Kidney (tissue), 14 donors: ENCODE data around the gene SMIM14. TPM values are rescaled to one million over a fixed set of nuclear protein-coding genes. Genes with fewer than 3 reads are reported as not detected.
"Not testable (repeated sequence)": the region's sequence is repeated elsewhere in the genome, so short reads cannot be mapped to it uniquely, and the experiment has no call there.

Experiments used
- DNase-seq, 5 donors: peaks; one replicate each; pipeline ENCODE4 v3.0.0-alpha.2; 2013 to 2020
- FAIRE-seq: peaks from 2 replicates; lab custom pipeline; 2012; peaks lifted over from hg19 to GRCh38; lab: Jason Lieb, UNC
- H3K27ac ChIP-seq, 2 donors: one replicate each; pipeline ENCODE4 v1.7.0; 2013; ENCODE audit warnings: low read depth in 2 of 2, low read length in 2 of 2, inconsistent platforms in 1 of 2
- H3K27me3 ChIP-seq: one replicate; pipeline ENCODE4 v1.7.1; 2013; ENCODE audit warnings: low read length, inconsistent platforms; ENCODE audit not compliant: control insufficient read depth, insufficient read depth
- H3K36me3 ChIP-seq, 3 donors: one replicate each; pipeline versions ENCODE4 v1.7.0 to v1.7.1; 2013; ENCODE audit warnings: low read length in 3 of 3, control low read depth in 1 of 3, inconsistent platforms in 1 of 3; ENCODE audit not compliant: insufficient read depth in 3 of 3, control insufficient read depth in 2 of 3
- H3K4me1 ChIP-seq, 3 donors: one replicate each; pipeline versions ENCODE4 v1.7.0 to v1.7.1; 2013; ENCODE audit warnings: low read length in 3 of 3, inconsistent platforms in 1 of 3, low read depth in 1 of 3; ENCODE audit not compliant: control insufficient read depth in 2 of 3, insufficient read depth in 2 of 3
- H3K4me3 ChIP-seq, 3 donors: one replicate each; pipeline versions ENCODE4 v1.7.0 to v1.8.1; 2013; ENCODE audit warnings: low read length in 3 of 3, control low read depth in 1 of 3, inconsistent platforms in 1 of 3
- H3K9ac ChIP-seq, 3 donors: one replicate each; pipeline versions ENCODE4 v1.7.0 to v1.7.1; 2013; ENCODE audit warnings: low read length in 3 of 3, control low read depth in 1 of 3, inconsistent platforms in 1 of 3
- H3K9me3 ChIP-seq, 3 donors: one replicate each; pipeline versions ENCODE4 v1.7.0 to v1.7.1; 2013; ENCODE audit warnings: low read length in 3 of 3, control low read depth in 1 of 3, inconsistent platforms in 1 of 3; ENCODE audit not compliant: control insufficient read depth in 2 of 3, insufficient read depth in 1 of 3
- intact Hi-C: fragments of 100-400 bp; cut with DNase I; formaldehyde crosslinking; loops from one replicate; pipeline ENCODE4 v1.11.1; 2022
- polyA plus RNA-seq: library from polyadenylated mRNA; stranded (reverse); fragments of 350-450 nt; fragmentation: Illumina TruSeq; extraction: RNeasy Lipid Tissue Mini Kit (QIAGEN cat#74804); gene quantifications from one replicate; pipeline ENCODE4 v1.2.3, GENCODE V29; 2014; ENCODE audit warnings: low read depth, low replicate concordance; ENCODE audit not compliant: insufficient read depth
- total RNA-seq: library from RNA; stranded (reverse); fragmentation: NEBNext Ultra II Directional; extraction: Animal tissue kit (Norgen Biotek cat#: 25700); gene quantifications from one replicate; pipeline ENCODE4 v1.2.1, GENCODE V29; 2021
- TF ChIP-seq, protein P1 (sequence below): IDR thresholded peaks from 3 replicates; pipeline ENCODE4 v1.5.1; 2012; ENCODE audit warnings: mild to moderate bottlenecking, moderate library complexity, borderline replicate concordance; ENCODE audit not compliant: insufficient read depth; ENCODE audit errors: extremely low read depth
- donor health status: control.
- donor health status: control.
- donor health status: control.
- donor health status: control.
- donor health status: control.
- donor health status: DM: yes; HTN: yes; CAD: no.
- donor health status: Normal renal cell carcinoma (clear cell type).

The SMIM14 gene
- total and polyA plus RNA-seq, 2 donors from 2014 or later: 26.3 to 64.2 TPM

- no peak for FAIRE-seq
- intact Hi-C loops: no loop called here
- no peaks in the 10 kb centered on the region for H3K27me3 ChIP-seq
Observed at GRCh38 chr4:39655876-39656275, 17.2 kb upstream of the SMIM14 start.

DNA sequence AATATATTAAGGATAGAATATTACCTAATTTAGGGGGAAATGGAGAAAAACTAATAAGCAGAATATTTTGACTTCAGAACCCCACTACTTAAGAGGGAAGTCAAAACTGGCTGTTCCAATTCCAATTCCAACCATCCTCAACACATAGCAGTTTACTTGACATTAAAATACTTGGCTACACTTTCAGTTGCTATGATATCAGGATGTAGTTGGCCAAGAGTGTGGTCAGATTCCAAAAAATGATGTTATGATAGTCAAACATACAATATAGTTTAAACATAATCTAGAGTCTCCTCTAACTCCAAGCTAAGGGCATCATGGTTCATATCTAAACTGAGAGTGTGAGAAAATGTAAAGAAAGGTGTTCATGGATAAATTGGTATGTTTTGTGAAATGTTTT lies 16.5 kb upstream of the SMIM14 start:
- H3K4me1 ChIP-seq: no peaks in the 10 kb centered on the region
- no peak overlapping the region for H3K27ac ChIP-seq
- H3K4me3 ChIP-seq: no peak overlapping the region
- intact Hi-C loops: no loop called here
- no peaks in the 10 kb centered on the region for H3K36me3 ChIP-seq
- TF ChIP-seq, protein P1, sequence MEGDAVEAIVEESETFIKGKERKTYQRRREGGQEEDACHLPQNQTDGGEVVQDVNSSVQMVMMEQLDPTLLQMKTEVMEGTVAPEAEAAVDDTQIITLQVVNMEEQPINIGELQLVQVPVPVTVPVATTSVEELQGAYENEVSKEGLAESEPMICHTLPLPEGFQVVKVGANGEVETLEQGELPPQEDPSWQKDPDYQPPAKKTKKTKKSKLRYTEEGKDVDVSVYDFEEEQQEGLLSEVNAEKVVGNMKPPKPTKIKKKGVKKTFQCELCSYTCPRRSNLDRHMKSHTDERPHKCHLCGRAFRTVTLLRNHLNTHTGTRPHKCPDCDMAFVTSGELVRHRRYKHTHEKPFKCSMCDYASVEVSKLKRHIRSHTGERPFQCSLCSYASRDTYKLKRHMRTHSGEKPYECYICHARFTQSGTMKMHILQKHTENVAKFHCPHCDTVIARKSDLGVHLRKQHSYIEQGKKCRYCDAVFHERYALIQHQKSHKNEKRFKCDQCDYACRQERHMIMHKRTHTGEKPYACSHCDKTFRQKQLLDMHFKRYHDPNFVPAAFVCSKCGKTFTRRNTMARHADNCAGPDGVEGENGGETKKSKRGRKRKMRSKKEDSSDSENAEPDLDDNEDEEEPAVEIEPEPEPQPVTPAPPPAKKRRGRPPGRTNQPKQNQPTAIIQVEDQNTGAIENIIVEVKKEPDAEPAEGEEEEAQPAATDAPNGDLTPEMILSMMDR: no peak
- no peaks in the 10 kb centered on the region for H3K27me3 ChIP-seq
- H3K9ac ChIP-seq: no peak overlapping the region
- FAIRE-seq: no peak
- no peaks in the 10 kb centered on the region for H3K9me3 ChIP-seq
- DNase-seq: no peak

More at GRCh38 chr4:39655876-39656275, 17.2 kb upstream of the SMIM14 start:
- H3K9ac ChIP-seq: no peak overlapping the region
- no peaks in the 10 kb centered on the region for H3K9me3 ChIP-seq
- TF ChIP-seq, protein P1: no peak
- H3K4me3 ChIP-seq: no peak overlapping the region
- DNase-seq: no peak
- no peak overlapping the region for H3K27ac ChIP-seq
- no peaks in the 10 kb centered on the region for H3K4me1 ChIP-seq
- H3K36me3 ChIP-seq: no peaks in the 10 kb centered on the region

DNA sequence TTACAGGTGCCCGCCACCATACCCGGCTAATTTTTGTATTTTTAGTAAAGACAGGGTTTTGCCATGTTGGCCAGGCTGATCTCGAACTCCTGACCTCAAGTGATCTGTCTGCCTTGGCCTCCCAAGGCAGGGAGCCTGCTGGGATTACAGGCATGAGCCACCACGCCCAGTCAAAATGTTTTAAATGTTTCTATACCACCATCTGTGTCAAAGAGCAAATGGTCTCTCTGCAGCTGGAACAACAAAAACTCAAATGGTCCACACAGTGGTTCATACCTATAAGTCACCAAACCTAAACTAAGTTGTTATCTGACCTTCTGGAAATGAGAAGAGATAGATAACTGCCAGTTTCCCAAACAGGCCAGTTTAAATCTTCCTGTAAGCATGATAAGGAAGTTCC lies 12.9 kb upstream of the SMIM14 start:
- FAIRE-seq, H3K27me3 ChIP-seq, DNase-seq, H3K9me3 ChIP-seq, H3K4me1 ChIP-seq, intact Hi-C loops, H3K9ac ChIP-seq, H3K36me3 ChIP-seq, H3K27ac ChIP-seq, H3K4me3 ChIP-seq: not testable (repeated sequence)

DNA sequence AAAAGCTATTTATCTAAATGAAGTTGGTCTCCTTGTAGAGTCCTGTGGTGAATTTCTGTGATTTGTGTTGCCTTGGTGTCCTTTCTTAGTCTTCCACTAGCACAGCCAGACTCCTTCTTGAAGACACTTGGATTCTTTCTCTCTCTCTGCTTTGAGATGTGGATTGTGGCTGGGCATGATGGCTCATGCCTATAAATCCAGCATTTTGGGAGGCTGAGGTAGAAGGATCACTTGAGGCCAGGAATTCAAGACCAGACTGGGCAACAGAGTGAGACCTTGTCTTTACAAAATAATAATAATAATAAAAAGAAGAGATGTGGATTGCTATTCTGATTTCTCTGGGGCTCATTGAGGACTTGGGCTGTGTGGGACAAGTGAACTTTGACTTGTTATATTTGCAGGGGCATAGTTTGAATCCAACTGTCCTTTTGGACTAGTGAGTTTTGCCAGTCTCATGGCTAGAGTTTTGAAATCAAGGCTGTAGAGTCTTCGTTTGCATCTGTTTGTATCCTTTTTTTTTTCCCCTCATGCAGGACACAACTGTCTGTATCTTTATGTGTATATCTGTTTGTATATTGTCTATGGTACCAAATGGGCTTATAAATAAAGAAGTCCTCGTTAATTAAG lies 11.1 kb upstream of the SMIM14 start:
- H3K4me1 ChIP-seq: no peaks in the 10 kb centered on the region
- no peaks in the 10 kb centered on the region for H3K27me3 ChIP-seq
- FAIRE-seq (no peak), DNase-seq (no peak)
- H3K36me3 ChIP-seq: peaks cover 0 to 4% (median 0%) of the 10 kb centered on the region in 3 donors
- no peak overlapping the region for H3K4me3 ChIP-seq
- intact Hi-C loops: no loop called here
- no peak overlapping the region for H3K27ac ChIP-seq
- no peaks in the 10 kb centered on the region for H3K9me3 ChIP-seq
- no peak overlapping the region for H3K9ac ChIP-seq
- TF ChIP-seq, protein P1: no peak
